OCI-LY1 (cell line): ENCODE data around the gene WAS.
"Not testable (repeated sequence)": the region's sequence is repeated elsewhere in the genome, so short reads cannot be mapped to it uniquely, and the experiment has no call there.

Experiments used
- H2AFZ ChIP-seq: fragments of 200-600 bp; sonication (generic), shearing (Covaris generic); 2 replicates; pipeline ENCODE4 v1.6.0; 2014; ENCODE audit warnings: antibody characterized with exemption, mild to moderate bottlenecking, low read length
- H3F3A ChIP-seq: fragments of 200-600 bp; sonication (generic), shearing (Covaris generic); 2 replicates; pipeline ENCODE4 v1.6.0; 2014; ENCODE audit warnings: mild to moderate bottlenecking, antibody characterized with exemption, low read length, moderate library complexity; ENCODE audit not compliant: insufficient read depth
- H3K27ac ChIP-seq: fragments of 200-600 bp; sonication (generic); 2 replicates; pipeline ENCODE4 v1.5.1; 2014; ENCODE audit warnings: low read length, mixed run types, mild to moderate bottlenecking, low read depth; ENCODE audit not compliant: poor library complexity, severe bottlenecking
- H3K27me3 ChIP-seq: fragments of 200-600 bp; sonication (generic); 2 replicates; pipeline ENCODE4 v1.6.0; 2014; ENCODE audit warnings: antibody characterized with exemption, mild to moderate bottlenecking, low read length, moderate library complexity; ENCODE audit not compliant: insufficient read depth
- H3K36me3 ChIP-seq: fragments of 200-600 bp; sonication (generic); 2 replicates; pipeline ENCODE4 v1.6.1; 2014; ENCODE audit warnings: mild to moderate bottlenecking, antibody characterized with exemption, low read length, moderate library complexity, mixed read lengths; ENCODE audit not compliant: insufficient read depth
- H3K4me1 ChIP-seq: fragments of 200-600 bp; sonication (generic); 2 replicates; pipeline ENCODE4 v1.5.1; 2014; ENCODE audit warnings: mild to moderate bottlenecking, low read length, moderate library complexity; ENCODE audit not compliant: insufficient read depth, severe bottlenecking
- H3K4me2 ChIP-seq: fragments of 200-600 bp; sonication (generic), shearing (Covaris generic); 2 replicates; pipeline ENCODE4 v1.6.1; 2014; ENCODE audit warnings: low read length
- H3K4me3 ChIP-seq: fragments of 200-600 bp; sonication (generic); 2 replicates; pipeline ENCODE4 v1.5.1; 2014; ENCODE audit warnings: low read length, low read depth, mild to moderate bottlenecking, mixed read lengths; ENCODE audit not compliant: poor library complexity, severe bottlenecking
- H3K79me2 ChIP-seq: fragments of 200-600 bp; shearing (Covaris generic); 2 replicates; pipeline ENCODE4 v1.6.1; 2016; ENCODE audit warnings: mixed run types, low read length, mixed read lengths; ENCODE audit not compliant: insufficient read depth
- H3K9ac ChIP-seq: fragments of 200-600 bp; sonication (generic), shearing (Covaris generic); 2 replicates; pipeline ENCODE4 v1.6.1; 2014; ENCODE audit warnings: mild to moderate bottlenecking, low read length, mixed read lengths
- H3K9me2 ChIP-seq: fragments of 200-600 bp; sonication (generic), shearing (Covaris generic); 2 replicates; pipeline ENCODE4 v1.6.1; 2014; ENCODE audit warnings: low read depth, mild to moderate bottlenecking, low read length, mixed read lengths
- H3K9me3 ChIP-seq: fragments of 200-600 bp; shearing (Covaris generic); 2 replicates; pipeline ENCODE4 v1.6.1; 2014; ENCODE audit warnings: low read length, mixed read lengths
- H4K20me1 ChIP-seq: fragments of 200-600 bp; sonication (generic), shearing (Covaris generic); 2 replicates; pipeline ENCODE4 v1.6.0; 2016; ENCODE audit warnings: mild to moderate bottlenecking, low read length; ENCODE audit not compliant: insufficient read depth
- CTCF ChIP-seq: fragments of 200-600 bp; sonication (generic), shearing (Covaris generic); IDR thresholded peaks from 2 replicates; pipeline ENCODE4 v1.5.1; 2017; ENCODE audit warnings: mild to moderate bottlenecking, antibody characterized with exemption, low read length, moderate library complexity, mixed read lengths
- EZH2 ChIP-seq: fragments of 200-600 bp; sonication (generic), shearing (Covaris generic); IDR thresholded peaks from 2 replicates; pipeline ENCODE4 v1.8.0; 2017; ENCODE audit warnings: borderline replicate concordance, mixed run types, mild to moderate bottlenecking, antibody characterized with exemption, low read length, moderate library complexity, mixed read lengths

WAS gene

GRCh38 chrX:48681539-48682183, 1.9 kb upstream of the WAS start:
- Histone ChIP-seq H3K36me3 (peaks cover 14% of the 10 kb centered on the region; the same call in 1 of the 2 replicates), H3K9ac (no peak overlapping the region), H3K9me3 (no peaks in the 10 kb centered on the region), H3K4me2 (no peak overlapping the region), H2AFZ (no peak overlapping the region), H4K20me1 (no peaks in the 10 kb centered on the region), H3K79me2 (no peaks in the 10 kb centered on the region), H3F3A (no peaks in the 10 kb centered on the region), H3K4me3 (no peak overlapping the region), H3K27me3 (no peaks in the 10 kb centered on the region), H3K27ac (no peak overlapping the region), H3K4me1 (peaks cover 44% of the 10 kb centered on the region), H3K9me2 (no peaks in the 10 kb centered on the region)
- no peak for TF ChIP-seq EZH2
- TF ChIP-seq CTCF: no peak

- not testable (repeated sequence) for H2AFZ ChIP-seq, H3F3A ChIP-seq, H3K9me2 ChIP-seq, H3K79me2 ChIP-seq, H3K9me3 ChIP-seq, H3K27ac ChIP-seq, H4K20me1 ChIP-seq, H3K27me3 ChIP-seq
- H3K4me3 ChIP-seq: peak overlapping the region; percentile 74
- peak overlapping the region; percentile 78 for H3K4me2 ChIP-seq
- peaks cover 25% of the 10 kb centered on the region; the same call in 1 of the 2 replicates for H3K36me3 ChIP-seq
- H3K9ac ChIP-seq: peak overlapping the region; percentile 84; the same call in 1 of the 2 replicates
- peaks cover 36% of the 10 kb centered on the region for H3K4me1 ChIP-seq
Observed at GRCh38 chrX:48682795-48683194, 804 bp upstream of the WAS start.

DNA sequence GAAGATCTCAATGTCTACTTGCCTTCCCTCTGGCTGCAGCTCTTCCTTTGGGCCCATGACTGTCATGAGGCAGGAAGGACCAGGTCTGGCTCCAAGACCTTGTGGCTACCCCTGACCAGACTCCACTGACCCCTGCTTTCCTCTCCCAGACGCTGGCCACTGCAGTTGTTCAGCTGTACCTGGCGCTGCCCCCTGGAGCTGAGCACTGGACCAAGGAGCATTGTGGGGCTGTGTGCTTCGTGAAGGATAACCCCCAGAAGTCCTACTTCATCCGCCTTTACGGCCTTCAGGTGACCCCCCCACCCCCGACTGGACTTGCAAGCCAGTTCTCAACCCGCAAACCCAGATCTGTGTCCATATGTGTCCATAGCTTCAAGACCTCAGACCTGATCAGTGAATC, 535 bp downstream of the WAS start:
- peaks cover 31% of the 10 kb centered on the region for H3K4me1 ChIP-seq
- H3K9me3 ChIP-seq: no peaks in the 10 kb centered on the region
- no peak overlapping the region for H2AFZ ChIP-seq
- no peaks in the 10 kb centered on the region for H3K27me3 ChIP-seq
- H3F3A ChIP-seq: no peaks in the 10 kb centered on the region
- H3K27ac ChIP-seq: peak overlapping the region; percentile 62
- H3K79me2 ChIP-seq: no peaks in the 10 kb centered on the region
- H3K4me3 ChIP-seq: peak overlapping the region; percentile 74
- no peak for TF ChIP-seq EZH2
- H3K9ac ChIP-seq: peak overlapping the region; percentile 84
- H3K9me2 ChIP-seq: no peaks in the 10 kb centered on the region
- no peaks in the 10 kb centered on the region for H4K20me1 ChIP-seq
- peaks cover 33% of the 10 kb centered on the region; the same call in 1 of the 2 replicates for H3K36me3 ChIP-seq
- H3K4me2 ChIP-seq: peak overlapping the region; percentile 78

DNA sequence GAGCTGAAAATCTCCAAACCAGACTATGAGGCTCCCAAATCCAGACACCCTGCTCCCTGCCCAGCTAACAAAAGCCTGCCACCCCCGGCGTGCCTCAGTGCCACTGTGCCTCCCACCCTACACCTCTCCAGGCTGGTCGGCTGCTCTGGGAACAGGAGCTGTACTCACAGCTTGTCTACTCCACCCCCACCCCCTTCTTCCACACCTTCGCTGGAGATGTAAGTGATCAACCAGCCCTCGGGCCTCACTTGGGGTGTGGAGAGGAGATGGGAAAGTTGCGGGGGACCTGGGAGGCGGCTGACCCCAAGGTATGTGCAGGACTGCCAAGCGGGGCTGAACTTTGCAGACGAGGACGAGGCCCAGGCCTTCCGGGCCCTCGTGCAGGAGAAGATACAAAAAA, 1.8 kb downstream of the WAS start:
- no peak overlapping the region for H3K9ac ChIP-seq
- peak overlapping the region; percentile 78; the same call in 1 of the 2 replicates for H3K4me2 ChIP-seq
- no peaks in the 10 kb centered on the region for H3F3A ChIP-seq
- H3K4me1 ChIP-seq: peaks cover 27% of the 10 kb centered on the region
- TF ChIP-seq CTCF (no peak), EZH2 (no peak)
- H4K20me1 ChIP-seq: no peaks in the 10 kb centered on the region
- no peaks in the 10 kb centered on the region for H3K9me2 ChIP-seq
- no peak overlapping the region for H3K27ac ChIP-seq
- H2AFZ ChIP-seq: no peak overlapping the region
- H3K4me3 ChIP-seq: peak overlapping the region; percentile 74
- peaks cover 42% of the 10 kb centered on the region for H3K36me3 ChIP-seq
- H3K27me3 ChIP-seq: no peaks in the 10 kb centered on the region
- no peaks in the 10 kb centered on the region for H3K79me2 ChIP-seq
- no peaks in the 10 kb centered on the region for H3K9me3 ChIP-seq
